ENCODE data around the gene PLAU.

PLAU gene

GRCh38 chr10:73910764-73911552 is at the start of gene PLAU:
PLAU (plus strand) TSS chr10:73911132; CDS start chr10:73911556, 424 bp downstream.
- peak; percentile 54 for DNase-seq

- DNase-seq: no peak
Observed at GRCh38 chr10:73862011-73862410, 48.9 kb upstream of the PLAU start.

DNA sequence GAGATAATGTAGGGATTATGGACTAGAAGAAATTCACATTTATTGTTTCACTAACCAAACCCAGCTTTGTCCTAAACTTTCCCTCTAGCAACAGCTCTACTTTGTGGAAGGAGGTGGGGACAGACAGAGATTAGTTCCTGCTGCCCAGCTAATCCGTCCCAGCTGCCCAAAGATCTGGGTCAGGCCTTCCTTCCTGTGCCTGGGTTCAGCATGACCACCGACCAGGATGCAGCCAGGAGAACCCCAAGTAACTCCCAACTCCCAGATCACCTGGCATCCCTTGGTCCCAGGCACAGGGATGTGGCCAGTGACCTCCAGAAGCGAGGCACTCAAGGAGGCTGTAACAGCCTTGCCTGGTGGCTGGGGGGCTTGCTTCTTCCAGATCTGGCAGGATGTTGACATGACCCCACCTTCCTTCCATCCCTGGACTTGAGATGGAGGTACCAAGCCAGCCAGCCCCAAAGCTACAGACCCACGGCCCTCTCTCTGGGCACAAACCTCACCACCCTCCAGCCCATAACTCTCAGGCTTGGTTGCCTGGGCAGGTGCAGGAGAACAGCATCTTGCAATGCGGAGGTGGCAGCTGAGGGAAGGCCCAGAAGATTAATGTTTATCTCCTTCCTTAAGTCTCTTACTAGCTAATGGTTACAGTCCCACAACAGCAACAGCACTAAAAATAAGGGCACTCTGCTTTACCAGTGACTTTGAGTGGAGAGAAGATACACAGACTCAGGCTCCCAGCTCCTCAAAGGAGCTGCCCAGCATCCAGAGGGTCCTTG is 47.7 kb upstream of the PLAU start:
- DNase-seq: no peak

GRCh38 chr10:73864229-73864628 is 46.7 kb upstream of the PLAU start:
- DNase-seq: no peak

GRCh38 chr10:73865107-73865458 is 45.8 kb upstream of the PLAU start:
- no peak for DNase-seq

- peak; percentile 81 for DNase-seq
Observed at GRCh38 chr10:73865459-73866442, 45.2 kb upstream of the PLAU start.

- no peak for DNase-seq
Observed at GRCh38 chr10:73866621-73867020, 44.3 kb upstream of the PLAU start.

DNA sequence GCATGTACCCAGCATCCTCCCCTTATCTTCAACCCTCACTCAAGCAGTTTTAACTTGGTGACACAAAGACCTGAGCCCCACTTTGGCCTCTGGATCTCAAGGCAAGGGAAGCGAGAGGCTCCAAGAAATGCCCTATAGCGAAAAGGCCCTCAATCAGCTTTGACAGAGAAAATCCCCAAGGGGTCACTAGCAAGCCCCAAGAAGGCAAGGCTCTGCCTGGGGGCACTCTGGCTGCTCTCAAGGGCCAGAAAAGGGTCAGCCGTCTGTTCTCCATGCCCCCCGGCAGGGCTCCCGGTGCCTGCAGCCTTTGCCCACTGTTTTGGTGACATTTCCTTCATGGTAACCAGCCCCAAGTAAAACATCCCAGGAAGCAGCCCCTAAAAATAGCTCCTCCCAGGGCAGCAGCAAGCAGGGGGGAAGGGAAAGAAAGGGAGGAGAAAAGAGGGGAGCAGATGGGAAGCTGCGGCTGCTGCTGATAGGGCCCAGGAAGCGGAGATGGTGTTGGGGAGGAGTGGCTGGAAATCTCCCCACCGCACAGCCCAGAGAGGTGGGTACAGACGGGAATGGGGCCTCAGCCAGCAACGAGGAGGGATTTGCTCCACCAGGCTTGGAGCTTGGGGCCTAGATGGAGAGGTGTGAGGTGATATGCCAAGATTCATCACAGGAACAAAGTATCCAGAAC is 43.7 kb upstream of the PLAU start:
- DNase-seq: no peak

DNA sequence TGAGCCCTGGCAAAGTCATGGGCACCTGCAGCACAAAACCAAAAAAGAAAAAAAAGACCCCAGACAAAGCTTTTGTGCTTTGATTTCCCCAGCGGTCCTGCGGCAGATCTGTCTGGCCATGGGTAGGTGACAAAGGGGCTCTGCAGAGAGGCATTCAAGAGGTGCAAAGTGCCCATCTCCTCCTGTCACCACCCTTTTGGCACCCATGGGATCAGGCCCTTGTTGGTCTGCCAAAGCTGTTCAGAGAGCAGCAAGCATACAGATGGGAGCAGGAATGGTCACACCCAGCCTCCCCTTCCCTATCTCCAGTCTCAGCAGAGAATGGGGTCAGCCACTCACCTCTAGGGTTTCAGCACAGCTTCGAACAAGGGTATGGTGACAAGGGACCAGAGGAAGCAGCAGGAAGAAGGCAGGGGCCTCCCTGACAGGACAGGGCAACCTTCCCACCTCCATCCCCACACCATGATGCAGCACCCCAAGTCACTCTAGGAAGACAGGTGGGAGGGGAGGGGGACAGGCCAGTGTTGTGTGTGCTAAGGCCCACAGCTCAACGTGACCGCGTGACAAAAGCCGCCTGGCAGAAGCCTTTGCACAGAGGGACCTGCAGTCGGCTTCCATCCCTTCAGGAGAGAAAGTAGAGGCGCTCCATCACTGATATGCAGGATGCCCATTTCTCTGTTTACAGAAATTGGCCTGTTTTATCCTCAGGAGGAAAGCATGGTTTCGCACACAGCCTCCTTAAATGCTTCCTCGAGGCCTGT is 42.9 kb upstream of the PLAU start:
- no peak for DNase-seq

DNA sequence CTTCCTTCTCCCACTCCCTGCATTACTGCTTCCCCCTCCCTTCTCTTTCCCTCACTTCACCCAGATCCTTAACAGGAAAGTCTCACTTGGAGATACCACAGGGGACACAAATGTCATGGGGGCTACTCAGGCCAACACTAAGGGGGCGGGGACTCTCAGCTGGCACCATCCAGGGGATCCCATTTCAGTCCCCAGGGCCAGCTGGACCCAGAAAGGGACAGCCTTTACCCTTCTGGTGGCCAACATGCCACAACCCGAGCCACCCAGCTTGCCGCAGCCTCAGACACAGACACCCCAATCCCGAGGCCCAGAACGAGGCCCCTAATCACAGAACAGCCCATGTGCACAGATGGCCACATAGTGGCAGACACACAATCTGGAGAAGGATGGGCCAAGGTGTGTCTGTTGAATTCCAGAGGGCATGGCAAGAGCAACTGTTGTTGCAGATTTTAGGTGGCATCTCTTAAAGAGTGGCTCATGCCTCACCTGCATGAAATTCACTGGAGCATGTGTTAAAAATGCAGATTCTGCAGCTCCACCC is 42.2 kb upstream of the PLAU start:
- DNase-seq: no peak

- DNase-seq: no peak
Observed at GRCh38 chr10:73871295-73872189, 39.4 kb upstream of the PLAU start.

GRCh38 chr10:73872190-73872710 is 38.7 kb upstream of the PLAU start:
- no peak for DNase-seq

- DNase-seq: no peak
Observed at GRCh38 chr10:73873142-73873837, 37.6 kb upstream of the PLAU start.

DNA sequence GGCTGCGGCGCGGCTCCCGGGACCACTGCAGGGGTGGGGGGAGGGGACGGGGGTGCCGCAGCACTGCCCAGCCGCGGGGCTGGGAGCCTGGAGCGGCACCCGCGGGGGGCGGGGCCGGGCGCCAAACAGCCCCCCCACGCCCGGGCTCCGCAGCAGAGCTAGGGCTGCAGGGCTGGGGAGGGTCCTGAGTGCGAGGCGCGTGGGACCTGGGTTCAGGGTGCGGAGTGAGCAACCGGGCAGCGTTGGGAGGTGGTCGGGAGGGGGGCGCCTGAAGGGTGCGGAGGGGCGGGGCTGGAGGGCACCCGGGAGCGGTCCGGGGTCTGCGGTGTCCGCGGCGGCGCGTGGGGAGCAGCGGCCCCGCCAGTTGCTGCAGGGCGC is 37.1 kb upstream of the PLAU start:
- no peak for DNase-seq

GRCh38 chr10:73874267-73875138 is 36.4 kb upstream of the PLAU start, which contains the start of gene CAMK2G:
CAMK2G (minus strand) TSS chr10:73874555; CDS start chr10:73874461, 94 bp downstream.
- DNase-seq: peak; percentile 90

DNA sequence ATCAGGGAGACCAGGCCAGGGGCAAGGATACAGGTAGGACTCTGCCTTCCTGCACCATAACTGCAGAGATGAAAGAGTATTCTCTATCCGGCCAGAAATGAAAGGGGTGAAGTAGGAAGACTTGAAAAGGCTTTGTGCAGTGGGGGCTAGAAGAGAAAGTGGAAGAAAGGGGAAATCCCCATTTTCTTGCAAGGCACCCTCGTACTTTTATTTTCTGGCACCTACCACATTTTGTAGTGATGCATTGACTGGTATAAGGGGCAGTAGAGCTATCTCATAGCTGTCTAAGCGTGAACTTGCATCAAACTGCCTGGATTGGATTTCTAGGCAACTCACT is 35.8 kb upstream of the PLAU start:
- peak; percentile 57 for DNase-seq

- DNase-seq: no peak
Observed at GRCh38 chr10:73876157-73876556, 34.8 kb upstream of the PLAU start.

- no peak for DNase-seq
Observed at GRCh38 chr10:73876566-73876965, 34.4 kb upstream of the PLAU start.
